GM23338 (cell line): ENCODE results near the gene GADL1.

Source experiments
- CTCF ChIP-seq, 2 experiments: fragments of 200-600 bp in 1 of 2; sonication (generic) in 1 of 2; conservative IDR thresholded peaks; 2 replicates each; pipeline versions ENCODE4 v1.5.1 to v1.6.1; 2016 to 2017; ENCODE audit warnings: antibody characterized with exemption in 2 of 2, low read depth in 2 of 2, mild to moderate bottlenecking in 2 of 2, moderate library complexity in 1 of 2
- EZH2 ChIP-seq: fragments of 200-600 bp; sonication (generic); IDR thresholded peaks from one replicate; pipeline ENCODE4 v1.8.0; 2017; ENCODE audit warnings: antibody characterized with exemption, mild to moderate bottlenecking, low read depth; ENCODE audit not compliant: unreplicated experiment
- EZH2phosphoT487 ChIP-seq: fragments of 200-600 bp; sonication (generic); IDR thresholded peaks from one replicate; pipeline ENCODE4 v1.8.1; 2018; ENCODE audit warnings: antibody characterized with exemption; ENCODE audit not compliant: unreplicated experiment
- JUNB ChIP-seq: IDR thresholded peaks from one replicate; pipeline ENCODE4 v1.6.1; 2016; ENCODE audit warnings: antibody characterized with exemption; ENCODE audit not compliant: unreplicated experiment
- POLR2AphosphoS5 ChIP-seq: IDR thresholded peaks from 2 replicates; pipeline ENCODE4 v1.6.1; 2016; ENCODE audit warnings: antibody characterized with exemption, low read depth
- REST ChIP-seq: IDR thresholded peaks from one replicate; pipeline ENCODE4 v1.6.1; 2018; ENCODE audit warnings: antibody characterized with exemption; ENCODE audit not compliant: unreplicated experiment
- STAT1 ChIP-seq: IDR thresholded peaks from one replicate; pipeline ENCODE4 v1.6.1; 2016; ENCODE audit warnings: antibody characterized with exemption; ENCODE audit not compliant: unreplicated experiment
- ZNF114 ChIP-seq: fragments of 250-450 bp; sonication (Bioruptor Pico); IDR thresholded peaks from 2 replicates; pipeline ENCODE4 v1.5.0; 2020; ENCODE audit warnings: mild to moderate bottlenecking, moderate library complexity

- TF ChIP-seq CTCF (conservative IDR thresholded peaks at IDR 0.05; ENCODE audit: low read depth in 2 of 2) (no peak), STAT1 (no peak), JUNB (no peak), ZNF114 (CRISPR knock-in tag) (no peak), POLR2AphosphoS5 (no peak), EZH2phosphoT487 (no peak), REST (no peak), EZH2 (no peak)
Measured at GRCh38 chr3:30912301-30912700, 17.8 kb upstream of the GADL1 start.
